GM12892 (cell line): ENCODE measurements around the gene TCEAL3.
"Not testable (repeated sequence)": the region's sequence is repeated elsewhere in the genome, so short reads cannot be mapped to it uniquely, and the experiment has no call there.

Experiments used
- DNase-seq: peaks from one replicate; pipeline ENCODE4 v3.0.0; 2011; ENCODE audit not compliant: insufficient read length
- FAIRE-seq: peaks from 2 replicates; lab custom pipeline; 2011; peaks lifted over from hg19 to GRCh38; lab: Jason Lieb, UNC
- POLR2A ChIP-seq: IDR thresholded peaks from 2 replicates; pipeline ENCODE4 v1.6.1; 2011; ENCODE audit warnings: low read depth, low read length, control low read depth
- POLR2AphosphoS5 ChIP-seq: IDR thresholded peaks from 2 replicates; pipeline ENCODE4 v1.6.1; 2011; ENCODE audit warnings: low read depth, low read length, control low read depth
- TAF1 ChIP-seq: IDR thresholded peaks from 2 replicates; pipeline ENCODE4 v1.6.1; 2011; ENCODE audit warnings: low read depth, mild to moderate bottlenecking, control low read depth, low read length, borderline replicate concordance

Gene TCEAL3

DNA sequence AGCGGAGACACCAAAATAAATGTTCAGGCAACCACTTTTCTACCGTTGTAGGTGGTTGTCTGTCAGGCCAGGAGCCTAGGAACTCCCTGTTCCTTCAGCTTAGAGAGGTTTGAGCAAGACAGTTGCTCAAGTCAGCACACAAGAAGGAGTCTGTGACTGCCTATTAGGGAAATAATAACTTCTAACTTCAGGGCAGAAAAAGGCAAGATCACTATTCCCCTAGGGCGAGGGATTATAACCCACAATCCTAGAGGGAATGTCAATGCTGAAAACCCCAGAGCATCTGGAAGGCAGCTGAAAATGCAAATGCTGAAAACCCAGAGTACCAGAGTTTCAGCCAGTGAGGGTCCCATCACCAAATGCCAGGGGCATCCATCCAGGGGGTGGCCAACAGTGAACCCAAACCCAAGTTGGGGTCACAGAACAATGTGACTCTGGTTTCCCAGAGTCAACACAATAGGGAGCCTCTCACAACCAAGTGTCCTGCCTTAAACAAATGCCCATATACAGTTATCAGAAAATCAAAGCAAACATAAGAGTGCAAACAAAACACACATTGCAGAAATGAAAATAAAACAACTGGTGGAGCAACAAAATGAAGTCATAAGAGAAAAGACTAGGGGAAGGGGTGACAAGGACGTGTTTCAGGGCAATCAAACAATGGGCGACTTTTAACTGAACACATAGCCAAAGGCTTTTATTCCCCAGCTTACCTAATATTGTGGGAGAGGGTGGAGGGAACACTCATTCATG is 51.1 kb downstream of the TCEAL3 start:
- DNase-seq, result no peak
- FAIRE-seq, result no peak
- no peak for TF ChIP-seq POLR2AphosphoS5
- no peak for TF ChIP-seq TAF1
- no peak for TF ChIP-seq POLR2A

DNA sequence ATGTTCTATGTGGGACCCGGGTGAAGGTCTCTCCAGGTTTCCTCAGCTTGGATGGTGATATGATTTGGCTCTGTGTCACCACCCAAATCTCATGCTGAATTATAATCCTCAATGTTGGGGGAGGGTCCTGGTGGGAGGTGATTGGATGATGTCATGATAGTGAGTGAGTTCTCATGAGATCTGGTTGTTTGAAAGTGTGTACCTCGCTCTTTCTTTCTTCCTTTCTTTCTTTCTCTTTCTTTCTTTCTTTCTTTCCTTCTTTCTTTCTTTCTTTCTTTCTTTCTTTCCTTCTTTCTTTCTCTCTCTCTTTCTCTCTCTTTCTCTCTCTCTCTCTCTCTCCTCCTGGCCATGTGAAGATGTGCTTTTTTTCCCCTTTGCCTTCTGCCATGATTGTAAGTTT is 51.7 kb downstream of the TCEAL3 start:
- DNase-seq, FAIRE-seq: not testable (repeated sequence)
